ENCODE data around the gene SPATA21.

The SPATA21 gene

DNA sequence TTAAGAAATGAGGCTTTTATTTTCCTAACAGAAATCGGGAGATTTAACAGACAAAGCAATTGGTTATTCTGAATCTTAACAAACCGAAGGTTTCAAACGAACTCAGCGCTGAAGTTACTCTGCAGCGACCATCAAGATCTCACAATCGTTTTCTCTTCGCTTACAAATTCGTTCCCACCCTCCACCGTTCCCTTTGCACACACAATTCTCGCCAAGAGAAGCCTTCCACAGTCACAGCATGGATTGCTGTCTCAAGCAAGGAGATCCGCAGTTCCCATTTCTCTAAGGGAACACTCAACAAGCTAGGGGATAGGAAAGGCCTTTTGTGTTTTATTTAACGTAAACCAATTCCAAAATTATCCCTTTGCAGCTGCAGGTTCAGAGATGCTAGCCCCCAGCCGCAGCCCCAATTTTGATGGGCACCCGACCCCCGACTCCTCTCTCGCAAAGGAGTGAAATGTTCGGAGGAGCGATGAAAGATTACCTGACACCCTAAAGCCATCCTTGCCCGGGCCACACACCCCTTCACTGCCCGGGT lies 85.7 kb downstream of the SPATA21 start:
- DNase-seq (ENCODE audit: low read depth in 3 of 3) = no peak

- no peak for DNase-seq (ENCODE audit: low read depth in 3 of 3)
Observed at GRCh38 chr1:16349847-16350406, 87.3 kb downstream of the SPATA21 start.
